GM18907 (cell line): Measurements from ENCODE around the gene CFAP161.

Experiments used
- ATAC-seq: cut with Tn5 transposase; IDR thresholded peaks from one replicate; pipeline ENCODE4 v1.9.1; 2021; ENCODE audit warnings: mild to moderate bottlenecking, moderate library complexity; ENCODE audit not compliant: unreplicated experiment

Gene CFAP161, protein sequence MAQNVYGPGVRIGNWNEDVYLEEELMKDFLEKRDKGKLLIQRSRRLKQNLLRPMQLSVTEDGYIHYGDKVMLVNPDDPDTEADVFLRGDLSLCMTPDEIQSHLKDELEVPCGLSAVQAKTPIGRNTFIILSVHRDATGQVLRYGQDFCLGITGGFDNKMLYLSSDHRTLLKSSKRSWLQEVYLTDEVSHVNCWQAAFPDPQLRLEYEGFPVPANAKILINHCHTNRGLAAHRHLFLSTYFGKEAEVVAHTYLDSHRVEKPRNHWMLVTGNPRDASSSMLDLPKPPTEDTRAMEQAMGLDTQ

DNA sequence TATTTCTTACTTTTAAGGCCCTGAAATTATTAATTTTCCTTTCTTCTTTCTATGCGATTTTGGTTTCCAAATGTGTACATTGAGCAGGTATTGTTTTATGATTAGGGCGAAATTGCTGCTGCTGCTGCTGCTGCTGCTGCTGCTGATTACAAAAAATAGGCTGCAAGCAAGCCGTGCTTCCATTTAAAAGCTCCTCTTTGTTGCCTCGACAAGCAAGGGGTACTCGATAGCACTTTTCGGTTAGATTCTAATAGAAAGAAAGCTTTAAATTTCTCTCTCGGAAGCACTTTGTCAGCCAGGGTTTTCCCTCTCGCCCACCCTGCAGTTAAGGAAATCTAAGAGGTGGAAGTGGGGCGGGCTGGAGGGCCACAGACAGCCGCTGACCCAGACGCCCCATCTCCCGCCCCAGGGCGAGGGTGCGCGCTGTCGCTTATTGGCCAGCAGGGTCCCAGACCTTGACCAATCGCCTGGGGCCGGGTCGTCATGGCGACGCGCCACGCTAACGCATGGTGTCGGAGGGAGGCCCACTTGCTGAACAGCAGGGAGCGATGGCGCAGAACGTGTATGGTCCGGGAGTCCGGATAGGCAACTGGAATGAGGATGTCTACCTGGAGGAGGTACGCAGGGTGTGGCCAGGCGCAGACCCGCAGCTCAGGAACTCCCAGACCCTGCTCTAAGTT is at the start of gene CFAP161:
TSS of gene CFAP161 (plus strand) at position 489 of the 680 bp plus-strand sequence. CDS start at position 549, 60 bp downstream.
- ATAC-seq, result no peak

DNA sequence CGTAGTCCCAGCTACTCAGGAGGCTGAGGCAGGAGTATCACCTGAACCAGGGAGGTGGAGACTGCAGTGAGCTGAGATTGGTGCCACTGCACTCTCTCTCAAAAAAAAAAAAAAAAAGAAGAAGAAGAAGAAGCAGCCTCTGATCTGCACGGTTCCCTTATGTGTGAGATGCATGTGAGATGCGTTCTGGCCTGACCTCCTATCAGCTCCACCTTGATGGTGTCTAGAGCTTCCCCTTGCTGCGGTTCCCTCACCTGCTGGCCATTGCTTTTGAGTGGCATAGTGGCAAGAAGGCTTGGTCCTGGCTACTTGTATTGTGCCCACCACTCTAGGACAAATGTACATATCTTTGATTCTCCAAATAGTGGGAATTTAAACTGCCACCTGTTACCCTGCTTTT is 49.4 kb upstream of the CFAP161 start:
- ATAC-seq, result no peak

DNA sequence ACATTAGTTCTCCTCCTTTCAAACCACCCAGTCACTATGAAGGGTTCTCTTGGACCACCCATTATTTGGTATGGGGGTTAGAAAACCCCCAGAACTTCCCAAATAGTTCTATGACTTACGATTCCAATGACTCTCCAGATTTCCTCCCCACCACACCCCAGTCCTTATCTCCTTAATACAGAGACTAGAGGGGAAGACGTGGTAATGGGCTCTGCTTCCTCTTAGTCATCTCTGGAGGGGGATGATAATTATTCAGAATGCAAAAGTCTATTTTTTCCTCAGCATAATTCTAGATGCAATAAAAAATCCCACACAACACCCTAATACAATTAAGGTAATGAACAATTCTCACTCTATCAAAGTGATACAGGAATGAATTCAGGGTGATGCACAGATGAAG is 48.9 kb upstream of the CFAP161 start:
- ATAC-seq, result no peak

DNA sequence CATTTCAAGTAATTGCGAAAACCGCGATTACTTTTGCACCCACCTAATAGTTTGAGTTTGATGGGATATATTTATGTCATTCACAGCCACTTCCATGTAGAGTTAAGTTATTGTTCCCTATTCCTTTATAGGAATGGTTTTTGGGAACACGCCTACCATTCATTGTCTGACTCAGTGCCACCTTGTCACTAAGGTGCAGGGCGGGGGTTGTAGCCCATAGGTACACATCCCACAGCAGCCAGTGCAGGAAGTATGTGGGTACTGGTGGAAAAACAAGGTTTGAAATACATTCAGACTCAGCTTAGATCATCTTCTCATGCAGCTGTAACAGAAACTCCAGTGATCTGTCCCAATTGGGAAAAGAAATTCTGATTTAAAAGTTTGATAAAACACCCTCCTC is 48.2 kb upstream of the CFAP161 start:
- ATAC-seq, result no peak

DNA sequence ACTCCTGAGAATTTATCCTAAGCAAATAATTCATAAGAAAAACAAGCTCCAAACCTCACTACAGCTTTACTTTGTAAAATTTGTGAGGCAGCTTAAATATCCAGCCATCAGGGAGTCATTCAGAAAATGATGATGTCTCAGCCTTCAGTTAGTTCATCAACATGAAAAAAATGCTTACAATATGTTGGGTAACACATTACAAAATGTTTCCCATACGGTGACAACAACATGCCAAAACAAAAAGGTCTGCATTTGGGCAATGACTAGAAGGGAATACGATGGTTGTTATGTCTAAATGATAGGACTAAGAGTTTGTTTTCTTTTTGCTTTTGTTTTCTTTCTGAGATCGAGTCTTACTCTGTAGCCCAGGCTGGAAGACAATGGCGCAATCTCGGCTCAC is 47.0 kb upstream of the CFAP161 start:
- ATAC-seq, result no peak

DNA sequence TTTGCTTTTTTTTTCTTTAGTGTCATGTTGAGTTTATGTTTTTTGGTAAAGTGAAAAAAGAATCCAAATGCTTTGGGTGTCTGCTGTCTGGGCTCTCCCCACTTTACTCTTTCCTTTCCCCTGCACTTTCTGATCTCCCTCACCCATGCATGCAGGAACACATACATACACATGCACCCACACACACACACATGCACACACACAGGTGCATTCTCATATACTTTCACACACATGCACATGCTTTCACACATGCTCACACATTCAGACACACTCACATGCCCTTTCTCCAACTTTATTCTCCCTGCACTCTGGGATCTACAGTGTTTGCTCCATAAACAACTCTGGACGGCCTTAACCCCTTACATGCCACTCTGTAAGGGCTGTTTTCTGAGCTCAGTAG is 46.4 kb upstream of the CFAP161 start:
- no peak for ATAC-seq

DNA sequence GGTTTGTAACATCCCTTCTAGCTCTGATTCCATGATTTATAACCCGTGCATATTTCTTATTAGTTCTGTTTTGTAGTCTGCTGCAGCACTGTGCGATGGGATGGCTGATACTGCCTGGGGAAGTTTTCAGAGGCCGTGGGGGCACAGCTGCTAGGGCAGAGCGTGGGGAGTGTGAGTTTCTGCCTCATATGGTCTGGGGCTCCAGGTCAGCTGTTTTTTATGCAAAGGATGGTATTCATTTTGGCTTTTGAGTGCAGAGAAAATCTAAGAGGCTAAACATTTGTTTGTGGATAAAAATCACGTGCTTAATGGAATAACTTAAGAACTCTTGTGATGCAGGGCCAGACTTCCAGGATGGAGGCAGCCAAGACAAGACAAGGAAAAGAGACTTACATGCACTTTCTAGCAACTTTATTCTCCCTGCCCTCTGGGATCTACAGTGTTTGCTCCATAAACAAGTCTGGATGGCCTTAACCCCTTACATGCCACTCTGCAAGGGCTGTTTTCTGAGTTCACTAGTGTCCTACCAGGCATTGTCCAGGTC is 45.5 kb upstream of the CFAP161 start:
- ATAC-seq, result no peak

DNA sequence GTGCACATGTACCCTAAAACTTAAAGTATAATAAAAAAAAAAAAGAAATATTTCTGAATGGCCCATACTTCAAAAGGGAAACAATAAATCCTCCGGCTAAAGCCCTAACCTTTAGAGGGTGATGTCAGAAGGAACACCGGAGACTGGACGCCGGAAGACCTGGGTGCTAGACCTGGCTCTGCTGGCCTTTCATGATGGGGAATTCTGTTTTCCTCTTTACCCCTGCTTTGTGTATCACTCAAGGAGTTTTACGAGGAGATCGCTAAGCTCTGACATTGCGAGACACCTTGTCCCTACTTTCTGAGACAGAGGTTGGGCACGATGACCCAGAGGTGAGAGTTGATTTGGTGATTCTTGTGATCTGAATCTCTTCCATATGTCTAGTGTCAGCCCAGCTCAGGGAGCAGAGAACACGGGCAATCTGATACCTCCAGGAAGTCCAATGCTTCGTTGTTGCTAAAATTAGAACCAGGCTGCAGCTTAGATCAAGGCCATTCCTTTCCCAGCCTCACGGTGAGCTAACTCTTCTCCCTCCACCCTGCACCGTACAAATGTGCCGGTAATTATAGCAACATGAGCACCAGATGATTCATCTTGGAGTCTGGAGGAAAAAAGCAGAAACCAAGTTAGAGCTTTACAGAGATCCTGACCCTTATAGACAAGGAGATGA is 42.0 kb upstream of the CFAP161 start:
- no peak for ATAC-seq

DNA sequence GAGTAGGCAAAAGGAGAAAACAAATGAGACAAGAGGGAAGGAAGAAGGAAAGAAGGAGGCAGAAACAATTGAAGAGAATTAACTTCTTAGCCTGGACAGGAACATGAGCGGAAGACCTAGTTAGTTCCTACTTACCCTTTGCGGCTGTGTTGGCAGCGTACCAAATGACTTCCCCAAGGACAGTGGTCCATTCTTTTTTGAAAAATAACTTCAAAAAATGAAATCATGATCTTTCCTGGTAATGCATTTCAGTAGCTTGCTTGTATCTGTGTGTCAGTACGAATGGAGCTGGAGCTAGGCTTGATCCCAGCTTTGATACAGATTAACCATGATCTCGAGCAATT is 41.5 kb upstream of the CFAP161 start:
- ATAC-seq, result no peak

DNA sequence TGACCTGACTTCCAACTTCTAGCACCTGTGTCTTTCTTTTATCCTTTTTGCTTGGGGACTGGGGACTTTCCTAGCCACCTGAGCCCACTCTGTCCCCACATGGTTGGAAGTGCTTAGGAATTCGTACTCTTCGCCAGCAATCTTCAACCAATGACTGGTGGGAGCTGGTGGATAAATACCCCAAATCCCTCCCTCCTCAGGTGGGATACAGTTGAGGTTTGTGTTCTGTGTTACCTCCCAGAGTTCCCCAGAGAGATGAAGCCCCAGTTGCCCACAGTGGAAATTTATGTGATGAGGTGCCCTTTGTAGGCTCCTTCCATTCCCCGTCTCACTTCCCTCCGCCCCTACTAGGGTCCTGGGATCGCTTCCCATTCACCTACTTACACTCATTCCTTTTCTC is 40.1 kb upstream of the CFAP161 start:
- no peak for ATAC-seq

DNA sequence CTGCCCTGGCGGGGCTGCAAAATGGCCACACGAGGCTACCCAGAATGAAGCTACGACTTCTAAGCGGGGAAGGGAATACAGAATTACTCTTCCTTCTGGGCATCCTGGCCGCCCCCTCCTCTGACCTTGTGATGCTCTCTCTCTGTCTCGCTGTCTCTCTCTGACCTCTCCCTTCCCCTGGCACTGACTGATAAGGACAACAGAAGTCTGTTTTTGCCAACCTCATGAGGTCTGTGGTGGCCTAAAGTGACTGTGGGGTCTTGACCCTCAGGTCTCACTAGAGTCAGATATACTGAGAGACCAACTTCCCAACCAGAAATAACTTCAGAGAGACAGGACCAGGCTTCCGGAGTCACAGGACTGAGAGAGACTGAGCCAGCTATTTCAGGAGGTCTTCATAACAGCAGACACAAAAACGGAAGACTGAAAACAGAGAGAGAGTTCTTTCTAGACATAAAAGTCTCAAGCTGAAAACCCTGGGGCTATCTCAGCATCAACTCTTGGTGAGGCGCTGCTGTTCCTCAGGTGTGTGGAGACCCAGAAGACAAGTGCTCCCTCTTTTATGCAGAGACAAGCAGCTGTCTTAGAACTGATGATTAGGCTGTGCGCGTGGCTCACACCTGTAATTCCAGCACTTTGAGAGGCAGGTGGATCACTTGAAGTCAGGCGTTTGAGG is 38.2 kb upstream of the CFAP161 start:
- ATAC-seq, result no peak

DNA sequence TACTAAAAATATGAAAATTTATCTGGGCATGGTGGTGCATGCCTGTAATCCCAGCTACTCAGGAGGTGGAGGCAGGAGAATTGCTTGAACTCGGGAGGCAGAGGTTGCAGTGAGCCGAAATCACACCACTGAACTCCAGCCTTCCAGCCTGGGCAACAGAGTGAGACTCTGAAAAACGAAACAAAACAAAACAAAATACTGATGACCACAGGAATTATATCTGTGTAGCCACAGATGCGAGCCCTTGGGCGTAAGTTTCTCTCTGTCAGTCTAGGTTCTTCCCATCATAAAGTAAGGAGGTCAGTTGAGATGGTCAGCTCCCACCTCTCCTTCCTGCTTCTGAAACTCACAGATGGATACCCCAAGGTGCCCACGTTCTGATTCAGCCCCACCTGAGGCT is 37.7 kb upstream of the CFAP161 start:
- no peak for ATAC-seq

DNA sequence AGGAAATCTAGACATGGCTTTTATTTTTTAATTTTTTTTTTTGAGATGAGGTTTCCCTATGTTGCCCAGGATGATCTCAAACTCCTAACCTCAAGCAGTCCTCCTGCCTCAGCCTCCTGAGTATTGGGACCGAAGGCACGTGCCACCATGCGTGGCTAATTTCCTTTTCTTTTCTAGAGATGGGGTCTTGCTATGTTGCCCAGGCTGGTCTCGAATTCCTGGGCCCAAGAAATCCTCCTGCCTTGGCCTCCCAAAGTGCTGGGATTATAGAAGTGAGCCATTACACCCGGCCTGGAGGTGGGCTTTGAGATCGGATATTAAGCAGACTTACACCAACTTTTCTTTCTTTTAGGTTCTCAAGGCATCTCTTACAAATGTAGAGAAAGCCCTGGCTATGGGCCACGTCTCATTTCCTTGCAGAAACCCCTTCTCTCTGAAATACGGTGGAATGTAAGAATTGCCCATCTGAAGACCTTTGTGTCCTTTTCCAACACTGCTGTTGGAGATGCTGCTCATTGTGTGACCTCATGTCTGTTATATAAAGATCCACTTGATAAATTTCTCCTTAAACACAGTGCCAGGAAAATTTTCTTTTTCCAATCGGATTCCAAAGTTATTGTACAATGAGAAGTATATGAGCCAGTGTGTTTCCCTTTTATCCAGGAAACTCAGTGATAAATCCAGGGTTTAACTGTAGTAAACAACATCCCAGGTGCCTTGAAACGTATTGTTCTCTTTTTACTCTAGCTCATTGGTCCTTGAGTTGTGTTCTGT is 36.8 kb upstream of the CFAP161 start:
- ATAC-seq, result no peak

DNA sequence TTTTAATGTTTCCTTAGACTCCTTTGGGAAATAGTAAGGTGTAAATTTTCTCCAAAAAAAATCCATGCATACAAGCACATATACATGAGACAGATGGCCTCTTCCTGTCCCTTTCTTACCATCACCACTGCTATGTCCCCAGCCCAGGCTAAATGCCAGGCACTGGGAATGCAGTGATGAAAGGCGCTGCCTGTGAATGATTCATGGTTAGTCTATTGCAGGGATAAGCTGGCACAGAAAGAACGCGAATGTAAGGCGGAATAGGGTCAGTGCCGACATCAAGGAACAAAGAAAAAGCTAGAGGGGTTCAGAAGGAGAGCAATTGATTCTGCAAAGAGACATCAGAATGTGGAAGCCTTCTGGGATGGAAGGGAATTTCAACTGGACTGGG is 36.2 kb upstream of the CFAP161 start:
- ATAC-seq, result no peak

DNA sequence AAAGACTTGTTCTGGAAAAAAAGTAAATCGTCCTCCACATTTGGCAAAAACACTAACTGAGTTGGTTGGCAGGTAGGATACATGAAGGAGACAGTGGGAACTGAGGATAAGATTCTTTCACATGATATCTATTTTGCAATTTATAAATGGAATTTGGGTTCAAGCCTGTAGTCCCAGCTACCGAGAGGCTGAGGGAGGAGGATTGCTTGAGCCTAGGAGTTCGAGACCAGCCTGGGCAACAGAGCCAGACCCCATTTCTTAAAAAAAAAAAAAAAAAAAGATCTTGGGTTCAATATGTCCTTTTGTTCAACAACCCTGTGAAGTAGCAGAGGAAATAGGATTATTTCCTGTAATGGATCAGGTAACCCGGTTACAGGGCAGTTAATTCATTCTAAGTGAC is 35.7 kb upstream of the CFAP161 start:
- ATAC-seq, result no peak

DNA sequence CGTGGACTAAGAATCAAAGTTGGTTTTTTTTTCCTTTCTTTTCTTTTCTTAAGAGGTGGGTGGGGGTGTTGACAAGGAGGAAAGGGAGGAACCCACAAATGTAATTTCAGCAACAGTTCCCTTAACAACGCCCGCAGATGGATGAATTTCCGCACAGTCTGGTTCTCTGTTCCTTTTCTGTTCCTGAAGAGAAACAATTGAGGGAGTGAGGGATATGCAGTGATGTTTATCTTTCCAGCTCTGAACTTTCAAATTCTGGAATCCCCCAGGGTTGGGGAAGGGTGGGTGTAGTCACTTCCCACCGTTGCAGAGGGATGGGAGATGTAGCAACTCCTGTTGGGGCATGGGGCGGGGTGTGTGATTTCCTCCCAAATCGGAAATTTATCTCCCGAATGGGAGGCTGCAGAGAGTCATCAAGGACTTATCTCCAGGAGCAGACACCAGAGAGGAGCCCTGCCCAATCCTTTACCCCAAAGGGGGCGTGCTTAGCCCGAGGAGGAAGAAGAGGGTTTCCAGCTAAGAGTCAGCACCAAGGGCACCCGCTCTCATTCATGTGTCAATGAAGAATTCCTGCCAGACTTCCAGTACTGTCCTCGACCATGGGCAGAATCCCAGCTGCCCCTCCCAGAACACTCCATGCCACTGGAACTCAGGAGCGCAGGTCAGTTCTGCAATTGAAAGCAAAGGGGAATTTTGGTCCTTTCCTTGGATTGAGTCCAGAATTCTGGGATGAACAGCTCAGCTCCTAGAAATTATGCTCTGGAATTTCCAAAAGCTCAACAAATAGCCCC is 35.0 kb upstream of the CFAP161 start:
- ATAC-seq, result no peak

DNA sequence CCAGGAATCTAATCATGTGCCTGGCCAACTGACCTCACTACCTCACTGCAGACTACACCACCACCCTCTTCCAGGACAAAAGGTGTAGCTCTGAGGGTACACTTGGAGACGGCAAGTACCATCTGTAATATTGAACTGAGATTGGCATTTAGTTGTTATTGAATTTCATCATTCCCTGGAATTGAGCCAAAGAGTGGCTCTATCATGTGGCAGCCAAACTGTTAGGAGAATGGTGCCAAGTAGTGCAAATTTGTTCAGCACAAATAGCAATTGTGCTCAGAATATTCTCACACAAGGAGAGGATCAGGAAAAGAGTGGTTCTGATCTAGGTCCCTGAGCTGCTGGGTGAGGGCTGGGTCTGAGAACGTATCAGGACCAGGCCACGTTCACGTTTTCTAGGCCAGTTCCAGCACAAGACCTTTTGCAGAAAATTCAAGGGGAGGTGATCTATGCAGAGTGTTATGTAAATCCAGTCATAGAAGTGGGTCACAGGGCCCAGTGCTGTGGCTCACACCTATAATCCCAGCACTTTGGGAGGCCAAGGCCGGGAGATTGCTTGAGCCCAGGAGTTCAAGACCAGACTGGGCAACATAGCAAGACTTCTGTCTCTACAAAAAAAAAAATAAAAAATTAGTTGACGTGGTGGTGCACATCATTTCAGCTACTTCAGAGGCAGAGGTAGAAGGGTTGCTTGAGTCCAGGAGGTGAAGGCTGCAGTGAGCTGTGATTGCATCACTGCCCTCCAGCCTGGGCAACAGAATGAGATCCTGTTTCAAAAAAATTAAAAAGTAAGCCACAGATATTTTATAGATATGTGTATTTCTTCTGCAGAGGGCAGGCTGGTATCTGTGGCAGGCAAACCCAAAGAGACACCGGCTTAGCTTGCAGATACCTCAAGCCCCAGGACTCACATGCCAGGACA is 31.9 kb upstream of the CFAP161 start:
- no peak for ATAC-seq

DNA sequence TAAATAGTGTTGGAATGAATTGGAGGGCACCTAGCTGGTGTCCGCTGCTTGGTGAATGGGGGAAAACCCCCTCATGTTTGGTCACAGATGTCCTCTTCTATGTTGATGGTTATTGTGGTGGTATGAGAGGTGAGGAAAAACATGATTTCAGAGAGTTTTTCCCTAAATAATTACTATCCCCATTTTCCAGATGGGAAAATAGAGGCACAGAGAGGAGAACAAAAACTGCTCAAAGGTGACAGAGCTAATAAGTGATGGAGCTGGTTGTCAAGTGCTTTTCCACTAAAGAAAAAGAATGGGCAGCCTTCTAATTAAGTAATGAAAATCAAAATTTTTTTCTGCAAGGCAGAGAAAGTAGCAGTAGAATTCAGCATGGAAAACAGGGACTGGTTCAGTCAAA is 30.2 kb upstream of the CFAP161 start:
- ATAC-seq, result no peak

DNA sequence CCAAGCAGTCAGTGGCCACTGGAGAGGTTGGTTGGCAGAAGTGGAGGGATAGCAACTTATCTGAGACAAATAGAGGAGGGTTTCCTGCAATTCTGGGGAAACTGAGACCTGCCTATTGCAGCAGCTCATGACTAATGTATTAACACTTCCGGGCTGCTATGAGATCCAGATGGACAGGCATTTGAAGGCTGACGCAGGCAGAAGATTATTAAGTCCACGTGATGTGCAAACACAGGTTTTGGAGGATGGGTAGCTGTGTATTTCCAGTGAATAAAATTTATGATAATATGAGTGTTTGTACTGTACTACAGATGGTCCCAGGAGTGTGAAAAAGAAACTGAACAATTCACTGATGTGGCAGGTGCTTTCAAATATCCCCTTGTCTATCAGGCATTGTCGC is 28.5 kb upstream of the CFAP161 start:
- no peak for ATAC-seq
